DMS53 treated with DMSO at 0.1 percent for 48 hours (cell line): ENCODE results near the gene MARVELD3.
"Not testable (repeated sequence)": the region's sequence is repeated elsewhere in the genome, so short reads cannot be mapped to it uniquely, and the experiment has no call there.

Experiments used
- DNase-seq: peaks from one replicate; lab custom pipeline; 2025; ENCODE audit not compliant: unreplicated experiment; lab: John Stamatoyannopoulos, UW

MARVELD3 gene, protein sequence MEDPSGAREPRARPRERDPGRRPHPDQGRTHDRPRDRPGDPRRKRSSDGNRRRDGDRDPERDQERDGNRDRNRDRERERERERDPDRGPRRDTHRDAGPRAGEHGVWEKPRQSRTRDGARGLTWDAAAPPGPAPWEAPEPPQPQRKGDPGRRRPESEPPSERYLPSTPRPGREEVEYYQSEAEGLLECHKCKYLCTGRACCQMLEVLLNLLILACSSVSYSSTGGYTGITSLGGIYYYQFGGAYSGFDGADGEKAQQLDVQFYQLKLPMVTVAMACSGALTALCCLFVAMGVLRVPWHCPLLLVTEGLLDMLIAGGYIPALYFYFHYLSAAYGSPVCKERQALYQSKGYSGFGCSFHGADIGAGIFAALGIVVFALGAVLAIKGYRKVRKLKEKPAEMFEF

DNA sequence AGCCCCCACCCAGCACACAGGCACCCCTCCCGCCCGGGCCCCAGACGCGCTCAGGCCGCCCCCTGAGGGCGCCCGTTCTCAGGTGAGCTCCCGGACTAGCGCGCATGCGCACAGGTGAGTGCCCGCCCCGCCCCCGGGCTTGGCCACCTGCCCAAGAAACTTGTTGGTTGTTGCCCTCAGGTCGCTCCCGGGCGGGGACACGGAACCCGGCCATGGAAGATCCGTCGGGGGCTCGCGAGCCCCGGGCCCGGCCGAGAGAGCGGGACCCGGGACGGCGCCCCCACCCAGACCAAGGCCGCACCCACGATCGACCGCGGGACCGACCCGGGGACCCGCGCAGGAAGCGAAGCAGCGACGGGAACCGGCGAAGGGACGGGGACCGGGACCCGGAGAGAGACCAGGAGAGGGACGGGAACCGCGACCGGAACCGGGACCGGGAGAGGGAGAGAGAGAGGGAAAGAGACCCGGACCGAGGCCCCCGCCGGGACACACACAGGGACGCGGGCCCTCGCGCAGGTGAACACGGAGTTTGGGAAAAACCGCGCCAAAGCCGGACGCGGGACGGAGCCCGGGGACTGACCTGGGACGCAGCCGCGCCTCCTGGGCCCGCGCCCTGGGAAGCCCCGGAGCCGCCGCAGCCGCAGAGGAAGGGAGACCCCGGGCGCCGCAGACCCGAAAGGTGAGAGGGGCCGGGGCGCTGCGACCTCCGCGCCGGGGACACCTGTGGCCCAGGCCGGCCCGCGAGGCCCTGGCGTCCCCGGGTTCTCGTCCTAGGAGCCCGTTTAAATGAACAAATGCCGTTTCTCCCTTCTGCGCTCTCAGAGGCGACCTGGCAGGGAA is at the start of gene MARVELD3:
Gene MARVELD3 (plus strand): TSS at position 167 of the 840 bp plus-strand sequence. CDS start 46 bp downstream, at position 213.
- DNase-seq = peak; percentile 46

GRCh38 chr16:71576971-71577370 is 49.0 kb upstream of the MARVELD3 start, which contains the start of gene TAT:
Gene TAT, minus strand, starts transcription at chr16:71577092. Its CDS starts 677 bp downstream, at chr16:71576415.
- DNase-seq = no peak

DNA sequence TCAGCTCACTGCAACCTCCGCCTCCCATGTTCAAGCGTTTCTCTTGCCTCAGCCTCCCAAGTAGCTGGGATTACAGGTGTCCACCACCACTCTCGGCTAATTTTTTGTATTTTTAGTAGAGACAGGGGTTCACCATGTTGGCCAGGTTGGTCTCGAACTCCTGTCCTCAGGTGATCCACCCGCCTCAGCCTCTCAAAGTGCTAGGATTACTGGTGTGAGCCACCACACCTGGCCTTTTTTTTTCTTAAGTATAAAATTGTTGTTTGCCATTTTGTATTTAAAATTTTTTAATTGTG is 43.5 kb upstream of the MARVELD3 start:
- DNase-seq = not testable (repeated sequence)

GRCh38 chr16:71584543-71585317 is 41.3 kb upstream of the MARVELD3 start:
- no peak for DNase-seq

- peak; percentile 20 for DNase-seq
Observed at GRCh38 chr16:71585318-71585703, 40.7 kb upstream of the MARVELD3 start.

DNA sequence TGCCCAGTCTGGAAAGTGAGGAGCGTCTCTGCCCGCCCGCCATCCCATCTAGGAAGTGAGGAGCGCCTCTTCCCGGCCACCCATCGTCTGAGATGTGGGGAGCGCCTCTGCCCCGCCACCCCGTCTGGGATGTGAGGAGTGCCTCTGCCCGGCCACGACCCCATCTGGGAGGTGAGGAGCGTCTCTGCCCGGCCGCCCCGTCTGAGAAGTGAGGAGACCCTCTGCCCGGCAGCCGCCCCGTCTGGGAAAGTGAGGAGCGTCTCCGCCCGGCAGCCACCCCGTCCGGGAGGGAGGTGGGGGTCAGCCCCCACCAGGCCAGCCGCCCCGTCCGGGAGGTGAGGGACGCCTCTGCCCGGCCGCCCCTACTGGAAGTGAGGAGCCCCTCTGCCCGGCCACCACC is 36.6 kb upstream of the MARVELD3 start:
- DNase-seq = not testable (repeated sequence)

DNA sequence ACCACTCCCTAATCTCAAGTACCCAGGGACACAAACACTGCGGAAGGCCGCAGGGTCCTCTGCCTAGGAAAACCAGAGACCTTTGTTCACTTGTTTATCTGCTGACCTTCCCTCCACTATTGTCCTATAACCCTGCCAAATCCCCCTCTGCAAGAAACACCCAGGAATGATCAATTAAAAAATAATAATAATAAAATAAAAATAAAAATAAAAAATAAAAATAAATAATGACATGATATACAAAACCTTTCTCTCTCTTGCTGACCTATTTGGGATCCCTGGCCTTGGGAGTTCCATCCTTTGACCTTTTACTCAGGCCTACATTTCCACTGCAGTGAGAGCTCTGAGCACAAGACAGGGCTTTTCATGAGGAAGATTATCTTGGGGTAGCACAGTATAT is 35.9 kb upstream of the MARVELD3 start:
- not testable (repeated sequence) for DNase-seq

DNA sequence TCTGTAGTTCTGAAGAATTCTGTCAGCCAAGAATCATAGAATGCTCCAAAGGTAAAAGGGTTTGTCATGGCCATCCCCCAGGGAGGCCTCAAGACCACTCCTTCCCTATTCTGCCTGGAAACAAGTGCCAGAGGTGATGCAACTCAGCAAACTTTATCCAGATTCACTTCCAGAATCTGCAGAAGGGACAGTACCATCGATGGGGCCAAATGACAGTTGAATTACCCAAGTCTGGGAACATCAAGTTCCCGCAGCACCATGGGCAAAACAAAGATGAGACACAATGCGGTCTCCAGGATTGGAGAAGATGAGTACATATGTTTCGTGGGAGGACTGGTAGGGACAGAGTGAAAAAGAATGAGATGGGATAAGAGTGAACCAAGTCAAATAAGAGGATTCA is 35.4 kb upstream of the MARVELD3 start:
- no peak for DNase-seq

- no peak for DNase-seq
Observed at GRCh38 chr16:71591917-71592316, 34.1 kb upstream of the MARVELD3 start.

DNA sequence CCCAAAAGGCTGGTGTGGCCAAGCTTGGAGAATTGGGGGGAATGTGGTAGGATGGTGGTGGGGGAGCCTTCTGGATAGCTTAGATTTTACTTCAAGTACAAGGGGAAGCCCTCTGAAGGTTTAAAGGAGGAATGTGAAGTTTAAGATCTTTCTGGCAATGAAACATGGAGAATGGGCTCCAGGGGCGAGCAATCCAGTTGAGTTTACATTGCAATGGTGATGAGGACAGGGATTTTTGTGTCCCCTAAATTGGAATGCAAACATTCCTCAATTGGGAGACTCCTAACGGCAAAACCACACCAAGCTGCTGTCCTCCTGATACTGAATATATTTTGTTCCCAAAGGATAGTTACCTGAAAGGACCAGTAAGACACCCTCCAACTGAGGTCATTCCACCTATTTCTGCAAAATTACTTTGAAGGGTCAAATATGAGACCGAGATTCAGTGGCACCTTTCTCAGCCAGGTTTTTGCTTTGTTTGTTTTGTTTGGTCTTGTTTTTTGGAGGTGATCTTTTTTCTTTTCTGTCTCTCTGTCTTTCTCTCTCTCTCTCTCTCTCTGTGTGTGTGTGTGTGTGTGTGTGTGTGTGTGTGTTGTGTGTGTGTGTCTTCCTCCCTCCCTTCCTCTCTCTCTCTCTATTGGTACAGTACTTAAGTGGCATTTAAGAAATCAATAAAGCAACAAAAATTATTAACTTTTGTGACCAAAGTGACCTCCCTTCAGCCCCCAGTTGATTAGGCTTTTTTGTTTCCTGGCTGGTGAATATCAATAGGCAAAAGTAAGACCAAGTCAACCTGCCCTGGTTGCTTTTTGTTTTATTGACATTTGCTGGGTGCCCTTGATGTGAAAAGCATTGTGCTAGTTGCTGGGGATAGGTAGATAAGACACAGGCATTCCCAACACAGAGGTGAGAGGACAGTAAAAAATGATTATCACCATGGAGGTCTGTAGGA is 32.7 kb upstream of the MARVELD3 start:
- no peak for DNase-seq

DNA sequence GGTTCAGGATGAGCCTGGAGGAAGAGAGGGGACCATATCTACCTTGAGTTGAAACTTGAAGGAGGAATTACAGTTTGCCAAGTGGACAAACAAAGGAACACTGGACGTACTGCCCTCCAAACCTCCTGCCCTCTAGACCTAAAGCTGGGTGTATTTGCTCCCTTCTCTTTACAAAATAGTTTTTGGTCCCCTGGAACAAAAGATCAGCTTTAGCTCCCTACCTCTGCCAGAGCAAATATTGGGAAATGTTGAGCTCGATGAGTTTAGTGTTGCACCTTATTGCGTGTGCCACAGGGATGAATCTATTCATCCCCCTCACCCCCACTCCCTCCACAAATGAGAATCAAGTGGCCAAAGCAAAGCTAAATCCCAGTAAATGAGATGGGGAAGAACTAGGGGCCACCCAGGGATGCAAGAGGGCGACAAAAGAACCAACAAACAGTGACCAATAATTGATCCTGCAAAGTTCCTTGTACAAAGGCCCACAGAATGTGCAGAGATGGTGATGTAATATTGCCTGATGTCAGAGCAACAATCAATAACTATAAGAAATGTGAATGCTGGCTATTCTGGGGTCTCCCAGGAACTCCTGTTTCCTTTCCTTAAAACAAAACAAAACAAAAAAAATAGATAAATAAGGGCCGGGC is 31.9 kb upstream of the MARVELD3 start:
- DNase-seq = no peak

GRCh38 chr16:71595340-71595826 is 30.6 kb upstream of the MARVELD3 start:
- DNase-seq = peak; percentile 3

DNA sequence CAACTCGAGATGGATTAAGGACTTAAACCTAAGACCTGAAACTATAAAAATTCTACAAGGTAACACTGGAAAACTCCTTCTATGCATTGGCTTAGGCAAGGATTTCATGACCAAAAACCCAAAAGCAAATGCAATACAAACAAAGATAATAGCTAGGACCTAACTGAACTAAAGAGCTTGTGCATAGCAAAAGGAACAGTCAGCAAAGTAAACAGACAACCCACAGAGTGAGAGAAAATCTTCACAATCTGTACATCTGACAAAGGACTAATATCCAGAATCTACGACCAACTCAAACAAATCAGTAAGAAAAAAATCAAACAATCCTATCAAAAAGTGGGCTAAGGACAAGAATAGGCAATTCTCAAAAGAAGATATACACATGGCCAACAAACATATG is 27.6 kb upstream of the MARVELD3 start:
- not testable (repeated sequence) for DNase-seq

DNA sequence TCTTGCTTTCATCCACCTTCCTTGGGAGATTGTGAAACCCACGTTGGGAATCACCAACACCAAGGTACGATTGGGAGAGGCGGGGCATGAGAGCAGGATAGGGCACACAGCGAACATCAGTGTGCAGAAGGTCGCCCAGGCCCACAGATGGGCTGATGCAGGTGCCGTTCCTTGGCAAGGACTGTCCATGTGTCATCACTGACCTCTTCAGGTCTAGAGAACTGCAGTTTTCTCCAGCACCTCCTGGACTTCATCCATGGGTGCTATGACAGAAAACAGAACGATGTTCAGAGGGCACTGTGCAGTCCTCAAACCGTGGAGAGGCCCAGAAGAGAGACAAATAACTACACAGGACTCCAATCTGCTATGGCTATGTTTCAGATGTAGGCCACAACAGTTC is 25.2 kb upstream of the MARVELD3 start:
- no peak for DNase-seq

- no peak for DNase-seq
Observed at GRCh38 chr16:71609066-71609465, 16.9 kb upstream of the MARVELD3 start.

- no peak for DNase-seq
Observed at GRCh38 chr16:71610447-71610846, 15.5 kb upstream of the MARVELD3 start.

GRCh38 chr16:71610936-71611871 is 14.8 kb upstream of the MARVELD3 start:
- peak; percentile 48 for DNase-seq

GRCh38 chr16:71614956-71615355 is 11.0 kb upstream of the MARVELD3 start:
- not testable (repeated sequence) for DNase-seq
